NCI-H69 (cell line): ENCODE results near the gene DPH1.

ENCODE experiments used
- DNase-seq: peaks from one replicate; lab custom pipeline; 2025; lab: John Stamatoyannopoulos, UW

DPH1 gene

GRCh38 chr17:2027528-2028233 is 2.3 kb upstream of the DPH1 start:
- DNase-seq, result peak; percentile 23

DNA sequence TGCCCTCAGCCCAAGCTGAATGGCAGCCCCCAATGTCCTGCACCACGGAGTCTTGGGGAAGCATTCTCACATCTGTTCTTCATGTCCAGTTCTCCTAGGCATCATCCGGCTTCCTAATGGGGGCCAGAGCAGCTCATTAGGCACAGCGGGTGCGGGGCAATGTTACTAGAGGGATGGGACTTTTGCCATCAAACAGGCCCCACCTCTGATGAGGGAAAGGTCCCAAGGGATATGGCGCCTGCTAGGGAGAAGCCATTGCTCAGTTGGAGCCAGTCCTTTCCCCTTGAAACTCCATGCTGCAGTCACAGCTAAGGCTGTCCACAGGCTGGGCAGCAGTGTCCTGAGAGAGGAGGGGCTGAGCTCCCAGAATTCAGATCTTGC is 1.7 kb upstream of the DPH1 start:
- DNase-seq, result peak; percentile 50

DNA sequence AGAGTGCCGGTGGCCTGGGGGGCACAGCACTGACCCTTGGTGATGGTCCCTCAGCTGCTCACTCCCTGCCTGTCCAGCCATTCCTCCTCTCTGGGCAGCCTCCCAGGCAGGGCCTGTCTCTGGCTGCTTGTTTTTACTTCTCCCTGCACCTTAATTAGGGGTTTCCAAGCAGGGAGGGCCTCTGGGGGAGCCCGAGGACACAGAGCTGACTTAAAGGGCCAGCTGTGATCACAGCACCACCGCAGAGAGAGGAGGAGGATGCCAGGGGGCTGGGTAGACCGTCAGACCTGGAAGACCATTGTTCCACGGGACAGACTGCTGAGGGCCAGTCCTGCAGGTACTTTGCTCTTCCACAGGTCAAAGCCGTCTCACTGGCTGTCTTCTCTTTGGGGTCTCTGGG is 1.2 kb upstream of the DPH1 start:
- DNase-seq, result peak; percentile 80

DNA sequence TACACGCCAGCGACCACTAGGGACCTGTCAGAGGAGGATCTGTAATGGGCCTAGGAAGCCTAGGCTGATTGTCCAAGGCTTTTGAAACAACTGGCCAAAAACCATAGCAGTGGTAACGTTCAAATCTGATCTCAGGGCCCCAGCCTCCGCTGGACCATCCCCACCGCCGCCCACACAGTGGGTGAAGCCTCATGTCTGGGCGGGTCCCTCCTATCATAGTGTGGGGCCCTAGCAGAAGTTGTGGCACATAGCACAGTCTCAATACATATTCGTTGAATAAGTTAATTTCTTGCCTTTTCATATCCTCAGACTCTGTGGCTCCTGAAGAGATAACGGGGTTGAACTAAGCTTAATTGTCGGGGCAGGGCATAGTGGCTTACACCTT is 818 bp downstream of the DPH1 start:
- no peak for DNase-seq

- DNase-seq, result no peak
Measured at GRCh38 chr17:2033153-2033552, 3.2 kb downstream of the DPH1 start.

DNA sequence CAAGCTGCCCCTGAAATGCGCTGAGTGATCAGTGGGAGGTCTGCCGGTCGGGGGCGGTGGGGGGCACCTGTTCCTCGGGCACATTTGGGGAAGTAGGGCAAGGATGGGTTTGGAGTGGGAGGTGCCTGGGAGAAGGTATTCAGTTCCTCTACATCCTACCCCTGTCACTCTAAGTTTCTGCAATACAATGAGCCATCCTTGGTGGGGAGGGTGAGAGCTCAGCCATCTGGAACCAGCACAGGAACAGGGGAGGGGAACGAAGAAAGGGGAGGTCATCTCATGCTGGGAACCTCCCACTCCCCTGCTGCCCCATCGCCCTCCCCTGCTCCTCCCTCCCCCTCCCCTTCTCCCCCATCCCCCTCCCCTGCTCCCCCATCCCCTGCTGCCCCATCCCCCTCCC is 4.2 kb downstream of the DPH1 start:
- peak; percentile 41 for DNase-seq

GRCh38 chr17:2034806-2035540 is 5.0 kb downstream of the DPH1 start:
- peak; percentile 14 for DNase-seq

GRCh38 chr17:2035541-2036488 is 5.9 kb downstream of the DPH1 start:
- no peak for DNase-seq

- DNase-seq, result no peak
Measured at GRCh38 chr17:2037155-2037554, 7.2 kb downstream of the DPH1 start.

- DNase-seq, result no peak
Measured at GRCh38 chr17:2040219-2040827, 10.4 kb downstream of the DPH1 start.

DNA sequence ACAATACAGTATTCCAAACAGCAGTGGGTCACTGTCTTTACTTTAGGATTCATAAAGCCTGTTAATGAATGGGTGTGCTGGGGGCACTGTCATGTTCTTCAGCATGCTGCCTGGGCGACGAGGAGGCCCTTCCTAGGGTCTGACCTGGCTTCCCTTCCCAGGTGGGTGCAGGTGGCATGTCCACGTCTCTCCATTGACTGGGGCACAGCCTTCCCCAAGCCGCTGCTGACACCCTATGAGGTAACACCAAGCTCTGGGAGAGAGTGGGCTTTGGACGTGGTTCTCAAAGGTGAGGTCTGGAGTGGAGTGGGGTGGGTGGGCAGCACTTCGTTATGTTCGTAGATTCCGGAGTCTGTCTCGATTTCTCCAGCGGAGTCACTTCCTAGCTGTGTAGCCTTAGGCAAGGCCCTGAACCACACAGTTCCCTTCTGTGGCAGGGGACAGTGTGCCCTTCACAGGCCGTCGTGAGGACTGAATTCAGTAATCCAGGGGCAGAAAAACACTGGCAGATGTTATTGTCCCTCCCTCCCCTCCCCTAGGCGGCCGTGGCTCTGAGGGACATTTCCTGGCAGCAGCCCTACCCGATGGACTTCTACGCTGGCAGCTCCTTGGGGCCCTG is 11.1 kb downstream of the DPH1 start:
- peak; percentile 71 for DNase-seq

GRCh38 chr17:2041561-2042389 is 11.8 kb downstream of the DPH1 start, which contains the start of gene OVCA2:
Gene OVCA2, plus strand, starts transcription at chr17:2042022. Its CDS starts 26 bp downstream, at chr17:2042048.
- peak; percentile 95 for DNase-seq

DNA sequence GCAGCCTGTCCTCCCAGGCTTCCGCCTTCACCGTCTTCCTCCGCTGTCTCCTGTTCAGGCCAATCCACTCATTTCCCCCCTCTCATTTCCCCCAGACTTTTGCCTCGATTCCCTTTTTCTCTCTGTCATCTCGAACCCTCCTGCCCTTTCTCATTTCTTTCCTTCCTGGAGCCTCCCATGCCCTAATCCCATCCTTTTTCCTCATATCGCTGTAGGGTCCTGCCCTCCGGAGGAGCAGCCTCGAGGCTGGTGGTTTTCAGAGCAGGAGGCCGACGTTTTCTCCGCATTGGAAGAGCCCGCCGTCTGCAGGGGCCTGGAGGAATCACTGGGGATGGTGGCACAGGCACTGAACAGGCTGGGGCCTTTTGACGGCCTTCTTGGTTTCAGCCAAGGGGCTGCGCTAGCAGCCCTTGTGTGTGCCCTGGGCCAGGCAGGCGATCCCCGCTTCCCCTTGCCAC is 12.5 kb downstream of the DPH1 start:
- peak; percentile 44 for DNase-seq

DNA sequence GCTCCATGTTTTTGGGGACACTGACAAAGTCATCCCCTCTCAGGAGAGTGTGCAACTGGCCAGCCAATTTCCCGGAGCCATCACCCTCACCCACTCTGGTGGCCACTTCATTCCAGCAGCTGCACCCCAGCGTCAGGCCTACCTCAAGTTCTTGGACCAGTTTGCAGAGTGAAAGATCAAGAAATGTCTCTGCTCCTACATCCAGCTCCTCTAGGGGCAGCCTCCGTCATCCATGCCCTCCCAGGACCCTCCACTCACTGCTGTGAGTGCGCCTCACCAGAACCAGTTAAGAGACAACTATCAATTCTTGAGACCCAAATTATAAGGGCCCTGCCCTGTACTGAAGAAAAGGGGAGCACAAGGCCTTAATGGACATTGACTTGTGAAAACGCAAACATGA is 13.0 kb downstream of the DPH1 start:
- DNase-seq, result no peak

GRCh38 chr17:2043785-2044184 is 13.8 kb downstream of the DPH1 start:
- no peak for DNase-seq

- DNase-seq, result peak; percentile 42
Measured at GRCh38 chr17:2044263-2044894, 14.4 kb downstream of the DPH1 start.

DNA sequence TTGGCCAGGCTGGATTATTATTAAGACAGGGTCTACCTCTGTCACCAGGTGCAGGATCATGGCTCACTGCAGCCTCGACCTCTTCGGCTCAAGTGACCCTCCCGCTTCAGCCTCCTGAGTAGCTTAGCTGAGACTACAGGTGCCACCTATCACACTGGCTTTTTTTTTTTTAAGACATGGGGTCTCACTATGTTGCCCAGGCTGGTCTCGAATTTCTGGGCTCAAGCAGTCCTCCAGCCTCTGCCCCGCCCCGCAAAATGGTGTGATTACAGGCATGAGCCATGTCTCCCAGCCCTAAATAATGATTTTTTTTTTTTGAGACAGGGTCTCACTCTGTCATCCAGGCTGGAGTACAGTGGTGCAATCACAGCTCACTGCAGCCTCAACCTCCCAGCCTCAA is 17.6 kb downstream of the DPH1 start:
- no peak for DNase-seq

GRCh38 chr17:2048805-2049204 is 18.9 kb downstream of the DPH1 start:
- DNase-seq, result no peak

- DNase-seq, result peak; percentile 88
Measured at GRCh38 chr17:2049333-2050299, 19.7 kb downstream of the DPH1 start.
